ENCODE data around the gene PRDX2.

- no peak for TF ChIP-seq CTCF (IDR thresholded peaks at IDR 0.05)
- no peak for TF ChIP-seq POLR2A (IDR thresholded peaks at IDR 0.05)
Observed at GRCh38 chr19:12754465-12755196, 47.0 kb downstream of the PRDX2 start.
